Ishikawa (cell line): ENCODE results near the gene GMDS.

Experiments
- CEBPB ChIP-seq: IDR thresholded peaks from 2 replicates; pipeline ENCODE4 v1.6.1; 2012
- CREB1 ChIP-seq: IDR thresholded peaks from 2 replicates; pipeline ENCODE4 v1.6.1; 2012; ENCODE audit warnings: low read depth
- EGR1 ChIP-seq: IDR thresholded peaks from 2 replicates; pipeline ENCODE4 v1.6.1; 2012
- EP300 ChIP-seq: IDR thresholded peaks from 2 replicates; pipeline ENCODE4 v1.6.1; 2012; ENCODE audit warnings: borderline replicate concordance
- FOXM1 ChIP-seq: IDR thresholded peaks from 2 replicates; pipeline ENCODE4 v1.6.1; 2012; ENCODE audit warnings: low read depth, borderline replicate concordance
- MAX ChIP-seq: IDR thresholded peaks from 2 replicates; pipeline ENCODE4 v1.6.1; 2012
- NFIC ChIP-seq: IDR thresholded peaks from 2 replicates; pipeline ENCODE4 v1.6.1; 2012
- TAF1 ChIP-seq: IDR thresholded peaks from 2 replicates; pipeline ENCODE4 v1.6.1; 2012; ENCODE audit warnings: low read depth, mild to moderate bottlenecking
- TCF12 ChIP-seq: IDR thresholded peaks from 2 replicates; pipeline ENCODE4 v1.6.1; 2012; ENCODE audit warnings: low read depth
- YY1 ChIP-seq: IDR thresholded peaks from 2 replicates; pipeline ENCODE4 v1.6.1; 2012; ENCODE audit warnings: low read depth
- ZBTB7A ChIP-seq: IDR thresholded peaks from 2 replicates; pipeline ENCODE4 v1.6.1; 2012; ENCODE audit warnings: low read depth
- TF ChIP-seq, protein P1 (sequence below): IDR thresholded peaks from 2 replicates; pipeline ENCODE4 v1.6.1; 2012; ENCODE audit warnings: low read depth, mild to moderate bottlenecking
- TF ChIP-seq, protein P2 (sequence below): IDR thresholded peaks from 2 replicates; pipeline ENCODE4 v1.6.1; 2012

GMDS gene

GRCh38 chr6:1757131-1757530 is 488.3 kb downstream of the GMDS start:
- TF ChIP-seq EP300 (no peak), CEBPB (no peak), MAX (no peak), TCF12 (no peak), ZBTB7A (no peak), FOXM1 (no peak), NFIC (no peak)
- TF ChIP-seq, protein P1, sequence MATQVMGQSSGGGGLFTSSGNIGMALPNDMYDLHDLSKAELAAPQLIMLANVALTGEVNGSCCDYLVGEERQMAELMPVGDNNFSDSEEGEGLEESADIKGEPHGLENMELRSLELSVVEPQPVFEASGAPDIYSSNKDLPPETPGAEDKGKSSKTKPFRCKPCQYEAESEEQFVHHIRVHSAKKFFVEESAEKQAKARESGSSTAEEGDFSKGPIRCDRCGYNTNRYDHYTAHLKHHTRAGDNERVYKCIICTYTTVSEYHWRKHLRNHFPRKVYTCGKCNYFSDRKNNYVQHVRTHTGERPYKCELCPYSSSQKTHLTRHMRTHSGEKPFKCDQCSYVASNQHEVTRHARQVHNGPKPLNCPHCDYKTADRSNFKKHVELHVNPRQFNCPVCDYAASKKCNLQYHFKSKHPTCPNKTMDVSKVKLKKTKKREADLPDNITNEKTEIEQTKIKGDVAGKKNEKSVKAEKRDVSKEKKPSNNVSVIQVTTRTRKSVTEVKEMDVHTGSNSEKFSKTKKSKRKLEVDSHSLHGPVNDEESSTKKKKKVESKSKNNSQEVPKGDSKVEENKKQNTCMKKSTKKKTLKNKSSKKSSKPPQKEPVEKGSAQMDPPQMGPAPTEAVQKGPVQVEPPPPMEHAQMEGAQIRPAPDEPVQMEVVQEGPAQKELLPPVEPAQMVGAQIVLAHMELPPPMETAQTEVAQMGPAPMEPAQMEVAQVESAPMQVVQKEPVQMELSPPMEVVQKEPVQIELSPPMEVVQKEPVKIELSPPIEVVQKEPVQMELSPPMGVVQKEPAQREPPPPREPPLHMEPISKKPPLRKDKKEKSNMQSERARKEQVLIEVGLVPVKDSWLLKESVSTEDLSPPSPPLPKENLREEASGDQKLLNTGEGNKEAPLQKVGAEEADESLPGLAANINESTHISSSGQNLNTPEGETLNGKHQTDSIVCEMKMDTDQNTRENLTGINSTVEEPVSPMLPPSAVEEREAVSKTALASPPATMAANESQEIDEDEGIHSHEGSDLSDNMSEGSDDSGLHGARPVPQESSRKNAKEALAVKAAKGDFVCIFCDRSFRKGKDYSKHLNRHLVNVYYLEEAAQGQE = no peak
- TF ChIP-seq, protein P2, sequence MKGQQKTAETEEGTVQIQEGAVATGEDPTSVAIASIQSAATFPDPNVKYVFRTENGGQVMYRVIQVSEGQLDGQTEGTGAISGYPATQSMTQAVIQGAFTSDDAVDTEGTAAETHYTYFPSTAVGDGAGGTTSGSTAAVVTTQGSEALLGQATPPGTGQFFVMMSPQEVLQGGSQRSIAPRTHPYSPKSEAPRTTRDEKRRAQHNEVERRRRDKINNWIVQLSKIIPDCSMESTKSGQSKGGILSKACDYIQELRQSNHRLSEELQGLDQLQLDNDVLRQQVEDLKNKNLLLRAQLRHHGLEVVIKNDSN = no peak

DNA sequence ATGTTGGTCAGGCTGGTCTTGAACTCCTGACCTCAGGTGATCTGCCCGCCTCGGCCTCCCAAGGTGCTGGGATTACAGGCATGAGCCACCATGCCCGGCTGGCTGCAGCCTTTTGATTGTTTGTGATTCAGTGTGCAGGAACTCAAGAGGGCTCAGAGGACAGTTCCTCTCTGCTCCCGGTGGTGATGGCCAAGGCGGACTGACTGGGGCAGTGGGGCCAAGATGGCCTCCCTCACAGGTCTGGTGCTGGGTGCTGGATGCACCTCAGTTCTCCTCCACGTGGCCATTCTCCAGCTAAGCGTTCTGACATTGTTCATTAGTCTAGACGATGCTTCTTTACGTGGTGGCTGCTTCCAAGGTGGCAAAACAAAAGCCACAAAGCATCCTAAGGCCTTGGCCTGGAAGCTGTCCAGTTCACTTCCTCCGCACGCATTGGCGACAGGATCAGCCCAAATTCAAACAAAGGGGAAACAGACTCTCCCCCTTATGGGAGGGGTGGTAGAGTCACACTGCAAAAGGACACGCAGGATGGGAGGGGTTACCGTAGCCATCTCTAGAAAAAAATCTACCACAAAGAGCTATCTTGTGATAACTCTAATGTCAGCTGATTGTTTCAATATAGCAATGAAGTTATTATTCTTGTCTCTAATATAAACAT is 488.8 kb downstream of the GMDS start:
- TF ChIP-seq, protein P2 = no peak
- TF ChIP-seq YY1 = no peak

DNA sequence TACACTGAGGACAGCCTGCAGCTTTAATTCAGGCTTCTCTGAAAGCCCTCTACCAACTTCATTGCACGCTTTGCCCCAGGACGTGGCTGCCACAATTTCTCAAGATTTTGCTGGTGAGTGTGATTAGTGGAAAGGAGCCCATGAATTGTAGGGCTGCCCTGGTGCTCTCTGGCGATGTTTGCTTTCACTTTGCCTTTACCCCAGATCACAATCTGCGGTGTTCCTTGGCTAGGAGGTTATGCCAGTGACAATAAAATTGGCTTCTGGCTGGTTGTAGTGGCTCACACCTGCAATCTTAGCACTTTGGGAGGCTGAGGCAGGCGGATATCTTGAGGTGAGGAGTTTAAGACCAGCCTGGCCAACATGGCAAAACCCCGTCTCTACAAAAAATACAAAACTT is 496.4 kb downstream of the GMDS start:
- TF ChIP-seq TAF1 (no peak), NFIC (no peak), YY1 (no peak), MAX (no peak)
- TF ChIP-seq, protein P2 = no peak
- TF ChIP-seq, protein P1 = no peak

- no peak for TF ChIP-seq FOXM1
Measured at GRCh38 chr6:1747531-1747930, 497.9 kb downstream of the GMDS start.

DNA sequence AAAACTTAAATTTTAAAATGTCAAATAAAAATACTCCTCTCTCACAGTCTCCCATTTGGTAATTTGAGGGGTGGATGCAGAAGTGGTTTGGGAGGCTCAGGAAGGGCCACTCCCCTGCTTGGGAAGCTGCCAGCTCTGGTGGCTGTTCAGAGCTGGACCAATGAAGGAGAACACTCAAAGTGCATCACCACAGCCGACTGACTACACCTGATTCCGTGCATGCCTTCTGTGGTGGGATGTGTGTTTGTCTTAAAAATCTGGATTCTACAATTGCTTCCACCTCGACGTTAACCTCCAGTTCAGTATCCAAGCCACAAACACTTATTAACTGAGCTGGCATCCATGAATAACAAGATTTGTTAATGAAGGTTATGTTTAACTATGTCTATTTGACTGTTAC is 498.4 kb downstream of the GMDS start:
- TF ChIP-seq, protein P1 = no peak
- TF ChIP-seq CEBPB (no peak), MAX (no peak), NFIC (no peak), EGR1 (no peak), TCF12 (no peak), FOXM1 (no peak), EP300 (no peak), ZBTB7A (no peak), CREB1 (no peak)
- TF ChIP-seq, protein P2 = no peak
